SH-SY5Y (cell line): ENCODE measurements around the gene NACA.

ENCODE experiments used
- GATA2 ChIP-seq: IDR thresholded peaks from 2 replicates; pipeline ENCODE4 v1.6.1; 2011; ENCODE audit warnings: mild to moderate bottlenecking, low read depth, low read length
- GATA3 ChIP-seq: IDR thresholded peaks from 2 replicates; pipeline ENCODE4 v1.6.1; 2011; ENCODE audit warnings: low read depth, mild to moderate bottlenecking, low read length, moderate library complexity

DNA sequence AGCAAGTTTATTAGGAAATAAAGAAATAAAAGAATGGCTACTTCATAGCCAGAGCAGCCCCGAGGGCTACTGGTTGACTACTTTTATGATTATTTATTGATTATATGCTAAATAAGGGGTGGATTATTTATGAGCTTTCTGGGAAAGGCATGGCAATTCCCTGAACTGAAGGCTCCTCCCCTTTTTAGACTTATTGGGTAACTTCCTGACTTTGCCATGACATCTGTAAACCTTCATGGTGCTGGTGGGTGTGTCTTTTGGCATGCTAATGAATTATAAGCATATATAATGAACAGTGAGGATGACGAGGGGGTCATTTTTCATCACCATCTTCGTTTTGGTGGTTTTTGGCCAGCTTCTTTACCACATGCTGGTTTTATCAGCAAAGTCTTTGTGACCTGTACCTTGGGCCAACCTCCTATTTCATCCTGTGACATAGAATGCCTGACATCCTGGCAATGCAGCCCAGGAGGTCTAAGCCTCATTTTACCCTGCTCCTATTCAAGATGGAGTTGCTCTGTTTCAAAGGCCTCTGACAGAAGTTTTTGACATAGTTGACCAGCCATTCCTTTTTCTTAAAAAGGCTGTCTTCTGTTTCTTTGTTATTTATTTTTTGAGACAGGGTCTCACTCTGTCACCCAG, 26.0 kb downstream of the NACA start:
- no peak for TF ChIP-seq GATA2
- TF ChIP-seq GATA3 = no peak
